Nephron progenitor cell (in vitro differentiated cells): ENCODE results near the gene FAM136A.

ENCODE experiments used
- DNase-seq: peaks from one replicate; pipeline ENCODE4 v3.0.0; 2021
- H3K27ac Mint-ChIP-seq: 2 replicates; pipeline ENCODE4 v1.8.0; 2021; ENCODE audit warnings: mild to moderate bottlenecking, moderate library complexity, mixed read lengths
- H3K27me3 Mint-ChIP-seq: 2 replicates; pipeline ENCODE4 v1.8.0; 2021; ENCODE audit warnings: mild to moderate bottlenecking, low read depth, mixed read lengths; ENCODE audit not compliant: poor library complexity
- H3K36me3 Mint-ChIP-seq: 2 replicates; pipeline ENCODE4 v1.8.0; 2021; ENCODE audit warnings: low read depth, mixed read lengths
- H3K4me1 Mint-ChIP-seq: 2 replicates; pipeline ENCODE4 v1.8.0; 2021; ENCODE audit warnings: mixed read lengths
- H3K4me3 Mint-ChIP-seq: 2 replicates; pipeline ENCODE4 v1.8.0; 2021; ENCODE audit warnings: mild to moderate bottlenecking, moderate library complexity, mixed read lengths
- H3K9me3 Mint-ChIP-seq: 2 replicates; pipeline ENCODE4 v1.8.0; 2021; ENCODE audit warnings: mild to moderate bottlenecking, moderate library complexity, mixed read lengths
- CTCF ChIP-seq: fragments of 200-600 bp; sonication (generic); IDR thresholded peaks from 2 replicates; pipeline ENCODE4 v1.5.0; 2021; ENCODE audit warnings: antibody characterized with exemption

The FAM136A gene

GRCh38 chr2:70301344-70302194 lies at the start of gene FAM136A:
Gene FAM136A, minus strand, starts transcription at chr2:70302067. Its CDS starts 56 bp downstream, at chr2:70302011.
- Mint-ChIP-seq H3K36me3 (peaks cover 36% of the 10 kb centered on the region), H3K27me3 (no peaks in the 10 kb centered on the region), H3K9me3 (no peaks in the 10 kb centered on the region), H3K4me3 (peak within 1 kb of the TSS; percentile 91), H3K4me1 (peaks cover 30% of the 10 kb centered on the region), H3K27ac (peak within 1 kb of the TSS; percentile 96)
- TF ChIP-seq CTCF = peak; percentile 97
- DNase-seq = peak; percentile 96

- Mint-ChIP-seq H3K4me3 (no peak overlapping the region), H3K27ac (no peak overlapping the region), H3K9me3 (no peaks in the 10 kb centered on the region), H3K27me3 (peaks cover 19% of the 10 kb centered on the region), H3K4me1 (no peaks in the 10 kb centered on the region), H3K36me3 (no peaks in the 10 kb centered on the region)
- no peak for DNase-seq
- TF ChIP-seq CTCF = no peak
Measured at GRCh38 chr2:70349921-70350685, 48.2 kb upstream of the FAM136A start.

GRCh38 chr2:70347831-70348230 lies 46.0 kb upstream of the FAM136A start:
- no peaks in the 10 kb centered on the region for H3K4me1 Mint-ChIP-seq
- TF ChIP-seq CTCF = no peak

GRCh38 chr2:70344195-70344594 lies 42.3 kb upstream of the FAM136A start:
- Mint-ChIP-seq H3K27ac (no peak overlapping the region), H3K36me3 (no peaks in the 10 kb centered on the region), H3K9me3 (no peaks in the 10 kb centered on the region), H3K27me3 (peaks cover 32% of the 10 kb centered on the region), H3K4me1 (peaks cover 12% of the 10 kb centered on the region), H3K4me3 (no peak overlapping the region)
- TF ChIP-seq CTCF = no peak
- DNase-seq = no peak

More at GRCh38 chr2:70347831-70348230, 46.0 kb upstream of the FAM136A start:
- DNase-seq = no peak
- H3K9me3 Mint-ChIP-seq = no peaks in the 10 kb centered on the region
- no peak overlapping the region for H3K27ac Mint-ChIP-seq
- H3K27me3 Mint-ChIP-seq = peaks cover 28% of the 10 kb centered on the region
- no peaks in the 10 kb centered on the region for H3K36me3 Mint-ChIP-seq
- H3K4me3 Mint-ChIP-seq = no peak overlapping the region

- no peak for DNase-seq
- peaks cover 12% of the 10 kb centered on the region for H3K4me1 Mint-ChIP-seq
- TF ChIP-seq CTCF = no peak
- no peaks in the 10 kb centered on the region for H3K36me3 Mint-ChIP-seq
- H3K4me3 Mint-ChIP-seq = no peak overlapping the region
- H3K27me3 Mint-ChIP-seq = peaks cover 30% of the 10 kb centered on the region
- H3K9me3 Mint-ChIP-seq = no peaks in the 10 kb centered on the region
- no peak overlapping the region for H3K27ac Mint-ChIP-seq
Measured at GRCh38 chr2:70341477-70341765, 39.6 kb upstream of the FAM136A start.
